ENCODE results near the gene LRRC63.

DNA sequence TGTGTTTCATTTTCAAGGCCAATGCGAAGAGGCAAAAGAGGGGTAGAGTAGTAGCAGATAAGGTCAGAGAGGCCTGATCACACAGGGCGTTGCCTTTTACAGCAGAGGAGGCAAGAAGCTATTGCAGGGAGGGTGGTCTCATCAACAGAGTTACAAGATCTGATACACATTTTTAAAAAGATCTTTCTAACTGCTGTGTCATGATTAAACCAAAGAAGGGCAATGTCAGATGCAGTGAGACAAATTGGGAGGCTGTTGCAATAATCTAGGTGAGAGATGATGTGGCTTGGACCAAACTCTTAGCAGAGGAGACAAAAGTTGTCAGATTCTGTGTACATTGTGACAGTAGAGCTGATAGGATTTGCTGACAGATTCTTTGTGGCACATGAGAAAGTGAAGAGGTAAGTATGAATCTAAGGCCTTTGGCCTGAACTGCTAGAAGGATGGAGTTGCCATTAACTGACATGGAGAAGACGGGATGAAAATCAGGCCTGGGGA lies 13.0 kb upstream of the LRRC63 start:
- TF ChIP-seq, protein P1, sequence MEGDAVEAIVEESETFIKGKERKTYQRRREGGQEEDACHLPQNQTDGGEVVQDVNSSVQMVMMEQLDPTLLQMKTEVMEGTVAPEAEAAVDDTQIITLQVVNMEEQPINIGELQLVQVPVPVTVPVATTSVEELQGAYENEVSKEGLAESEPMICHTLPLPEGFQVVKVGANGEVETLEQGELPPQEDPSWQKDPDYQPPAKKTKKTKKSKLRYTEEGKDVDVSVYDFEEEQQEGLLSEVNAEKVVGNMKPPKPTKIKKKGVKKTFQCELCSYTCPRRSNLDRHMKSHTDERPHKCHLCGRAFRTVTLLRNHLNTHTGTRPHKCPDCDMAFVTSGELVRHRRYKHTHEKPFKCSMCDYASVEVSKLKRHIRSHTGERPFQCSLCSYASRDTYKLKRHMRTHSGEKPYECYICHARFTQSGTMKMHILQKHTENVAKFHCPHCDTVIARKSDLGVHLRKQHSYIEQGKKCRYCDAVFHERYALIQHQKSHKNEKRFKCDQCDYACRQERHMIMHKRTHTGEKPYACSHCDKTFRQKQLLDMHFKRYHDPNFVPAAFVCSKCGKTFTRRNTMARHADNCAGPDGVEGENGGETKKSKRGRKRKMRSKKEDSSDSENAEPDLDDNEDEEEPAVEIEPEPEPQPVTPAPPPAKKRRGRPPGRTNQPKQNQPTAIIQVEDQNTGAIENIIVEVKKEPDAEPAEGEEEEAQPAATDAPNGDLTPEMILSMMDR (IDR thresholded peaks at IDR 0.05), result no peak
- TF ChIP-seq POLR2A (IDR thresholded peaks at IDR 0.05), result no peak

Measured in thyroid gland (tissue), 4 donors.